Neutrophil (primary cell): Measurements from ENCODE around the gene TASP1.

Source experiments
- H3K27ac ChIP-seq: fragments of 200-600 bp; sonication (generic); 2 replicates; pipeline ENCODE4 v1.5.1; 2016; ENCODE audit warnings: mild to moderate bottlenecking, moderate library complexity
- H3K27me3 ChIP-seq: fragments of 200-600 bp; sonication (generic); 2 replicates; pipeline ENCODE4 v1.6.0; 2016; ENCODE audit warnings: mild to moderate bottlenecking
- H3K36me3 ChIP-seq: fragments of 200-600 bp; sonication (generic); 2 replicates; pipeline ENCODE4 v1.5.1; 2017
- H3K4me1 ChIP-seq, 2 experiments: fragments of 200-600 bp in 1 of 2; sonication (generic) in 1 of 2; 1 replicate in 1 of 2; 2 replicates in 1 of 2; pipeline versions ENCODE4 v1.5.1 to v1.6.1; 2013 to 2016; ENCODE audit warnings: low read depth in 1 of 2, low read length in 1 of 2, mild to moderate bottlenecking in 1 of 2, moderate library complexity in 1 of 2; ENCODE audit not compliant: control insufficient read depth in 1 of 2, insufficient read depth in 1 of 2
- H3K4me3 ChIP-seq, 2 experiments: fragments of 200-600 bp in 1 of 2; sonication (generic) in 1 of 2; 1 replicate in 1 of 2; 2 replicates in 1 of 2; pipeline ENCODE4 v1.5.1; 2013 to 2016; ENCODE audit warnings: low read depth in 1 of 2, low read length in 1 of 2, mild to moderate bottlenecking in 1 of 2, moderate library complexity in 1 of 2
- H3K9me3 ChIP-seq: fragments of 200-600 bp; sonication (generic); 2 replicates; pipeline ENCODE4 v1.5.1; 2016
- CTCF ChIP-seq: fragments of 200-600 bp; sonication (generic); IDR thresholded peaks from 2 replicates; pipeline ENCODE4 v1.5.1; 2016; ENCODE audit warnings: antibody characterized with exemption

TASP1 gene

GRCh38 chr20:13474467-13474866, 164.3 kb downstream of the TASP1 start:
- H3K9me3 ChIP-seq: no peaks in the 10 kb centered on the region
- H3K27ac ChIP-seq: no peak overlapping the region
- no peaks in the 10 kb centered on the region for H3K4me1 ChIP-seq
- H3K27me3 ChIP-seq: no peaks in the 10 kb centered on the region
- H3K36me3 ChIP-seq: no peaks in the 10 kb centered on the region
- H3K4me3 ChIP-seq: no peak overlapping the region
- no peak for TF ChIP-seq CTCF

GRCh38 chr20:13469262-13469661, 169.5 kb downstream of the TASP1 start:
- H3K4me1 ChIP-seq: no peaks in the 10 kb centered on the region
- H3K4me3 ChIP-seq: no peak overlapping the region
- H3K27me3 ChIP-seq: no peaks in the 10 kb centered on the region
- no peaks in the 10 kb centered on the region for H3K9me3 ChIP-seq
- H3K27ac ChIP-seq: no peak overlapping the region
- no peak for TF ChIP-seq CTCF
- H3K36me3 ChIP-seq: no peaks in the 10 kb centered on the region

- Histone ChIP-seq H3K4me3 (no peak overlapping the region), H3K36me3 (no peaks in the 10 kb centered on the region), H3K9me3 (no peaks in the 10 kb centered on the region), H3K27ac (no peak overlapping the region), H3K4me1 (no peaks in the 10 kb centered on the region), H3K27me3 (no peaks in the 10 kb centered on the region)
- TF ChIP-seq CTCF: no peak
These were observed 170.6 kb downstream of the TASP1 start for GRCh38 chr20:13468166-13468565.

- Histone ChIP-seq H3K4me1 (no peaks in the 10 kb centered on the region), H3K4me3 (no peak overlapping the region), H3K27ac (no peak overlapping the region), H3K9me3 (no peaks in the 10 kb centered on the region), H3K36me3 (no peaks in the 10 kb centered on the region), H3K27me3 (no peaks in the 10 kb centered on the region)
- no peak for TF ChIP-seq CTCF
These were observed 174.0 kb downstream of the TASP1 start for GRCh38 chr20:13464702-13465101.

- no peaks in the 10 kb centered on the region for H3K36me3 ChIP-seq
- H3K27ac ChIP-seq: no peak overlapping the region
- H3K4me3 ChIP-seq: no peak overlapping the region
- no peaks in the 10 kb centered on the region for H3K9me3 ChIP-seq
- TF ChIP-seq CTCF: no peak
- H3K27me3 ChIP-seq: no peaks in the 10 kb centered on the region
- no peaks in the 10 kb centered on the region for H3K4me1 ChIP-seq
These were observed 176.8 kb downstream of the TASP1 start for GRCh38 chr20:13461849-13462458.
